Measurements from ENCODE around the gene DYNLT4. TPM values are rescaled to one million over a fixed set of nuclear protein-coding genes. Genes with fewer than 3 reads are reported as not detected.

The DYNLT4 gene
- total and polyA plus RNA-seq, 2 of the 13 experiments (the other 11 are each of a cell fraction or from before 2014, with no cell fraction given): 0.77 TPM; not detected in 1

GRCh38 chr1:44798481-44799365, 8.4 kb downstream of the DYNLT4 start (continued):
- TF ChIP-seq ZNF362 (CRISPR knock-in tag; IDR thresholded peaks at IDR 0.05; ENCODE audit: borderline replicate concordance): no peak
- TF ChIP-seq TBP (CRISPR knock-in tag; IDR thresholded peaks at IDR 0.05): no peak
- TF ChIP-seq NR2C2 (CRISPR knock-in tag; IDR thresholded peaks at IDR 0.05; ENCODE audit: borderline replicate concordance): no peak
- TF ChIP-seq ZHX1 (CRISPR knock-in tag; IDR thresholded peaks at IDR 0.05; ENCODE audit: low read depth): no peak
- TF ChIP-seq HOXD1 (CRISPR knock-in tag; IDR thresholded peaks at IDR 0.05): no peak
- no peak for TF ChIP-seq NFKBIZ (CRISPR knock-in tag; IDR thresholded peaks at IDR 0.05)
- no peak for TF ChIP-seq ZBTB7B (CRISPR knock-in tag; IDR thresholded peaks at IDR 0.05)
- no peak for TF ChIP-seq ZNF691 (CRISPR knock-in tag; IDR thresholded peaks at IDR 0.05; ENCODE audit: borderline replicate concordance, low read depth)
- no peak for TF ChIP-seq SMAD3 (CRISPR knock-in tag; IDR thresholded peaks at IDR 0.05)
- no peak for TF ChIP-seq NR2F1 (CRISPR knock-in tag; IDR thresholded peaks at IDR 0.05)
- no peak for TF ChIP-seq ZBTB39 (CRISPR knock-in tag; IDR thresholded peaks at IDR 0.05)
- no peak for TF ChIP-seq BRF2 (CRISPR knock-in tag; IDR thresholded peaks at IDR 0.05)
- no peak for TF ChIP-seq DBP (CRISPR knock-in tag; IDR thresholded peaks at IDR 0.05; ENCODE audit: not compliant biosample characterization)
- no peak for TF ChIP-seq NFKB2 (CRISPR knock-in tag; IDR thresholded peaks at IDR 0.05; ENCODE audit: borderline replicate concordance)
- TF ChIP-seq HDAC6 (IDR thresholded peaks at IDR 0.05; ENCODE audit: low read depth, low read length): no peak
